ENCODE data around the gene SLC8A1.

GRCh38 chr2:40316620-40317019, 135.3 kb downstream of the SLC8A1 start:
- TF ChIP-seq CTCF (IDR thresholded peaks at IDR 0.05) (no peak), POLR2A (IDR thresholded peaks at IDR 0.05) (no peak)
